ENCODE results near the gene PKNOX1.

The PKNOX1 gene

GRCh38 chr21:43029785-43030184, 55.4 kb downstream of the PKNOX1 start:
- Histone ChIP-seq H3K4me2 (ENCODE audit: low read depth, low read length, poor library complexity, severe bottlenecking) (no peak overlapping the region), H3F3A (ENCODE audit: low read depth) (no peaks in the 10 kb centered on the region), H3K4me3 (ENCODE audit: low read length, poor library complexity, severe bottlenecking) (no peak overlapping the region), H3K27me3 (ENCODE audit: insufficient read depth, low read length, poor library complexity, severe bottlenecking) (no peaks in the 10 kb centered on the region), H2AFZ (ENCODE audit: low read length) (no peak overlapping the region), H3K36me3 (ENCODE audit: insufficient read depth, low read length) (peaks cover 59% of the 10 kb centered on the region; the same call in 1 of the 2 replicates), H3K9me2 (replicated peaks; ENCODE audit: low read depth, low read length) (no peaks in the 10 kb centered on the region), H3K4me1 (ENCODE audit: insufficient read depth, low read length, poor library complexity, severe bottlenecking) (no peaks in the 10 kb centered on the region), H3K79me2 (ENCODE audit: insufficient read depth, low read length) (no peaks in the 10 kb centered on the region), H3K9me3 (ENCODE audit: insufficient read depth, low read depth, low read length) (no peaks in the 10 kb centered on the region), H3K9ac (ENCODE audit: low read depth, low read length, poor library complexity, severe bottlenecking) (no peak overlapping the region), H4K20me1 (ENCODE audit: insufficient read depth, low read length, poor library complexity, severe bottlenecking) (no peaks in the 10 kb centered on the region)
- TF ChIP-seq EZH2phosphoT487 (IDR thresholded peaks at IDR 0.05; ENCODE audit: borderline replicate concordance) (no peak), CTCF (conservative IDR thresholded peaks at IDR 0.05; ENCODE audit: low read length) (no peak)

DNA sequence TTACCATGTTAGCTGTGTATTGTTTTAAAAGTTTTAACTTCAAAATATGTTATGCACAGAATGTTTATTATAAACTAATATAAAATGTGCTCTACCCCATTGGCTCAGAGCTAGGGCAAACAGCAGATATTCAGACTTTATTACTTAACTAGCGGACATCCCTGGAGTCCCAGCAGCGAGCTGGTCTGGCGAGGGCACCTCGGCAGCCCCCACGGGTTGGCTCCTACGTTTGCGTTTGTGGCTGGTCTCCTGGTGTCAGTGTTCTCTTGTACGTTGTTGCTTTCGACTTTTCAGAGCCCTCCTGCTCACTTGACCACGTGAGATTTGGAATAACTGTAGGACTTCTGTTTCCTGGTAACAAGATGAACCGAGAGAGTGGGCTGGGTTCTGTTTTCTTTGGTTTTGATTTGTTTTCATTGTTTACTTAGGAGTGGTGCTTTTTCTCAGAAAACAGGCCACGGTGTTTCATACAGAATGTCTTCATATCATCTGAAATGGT, 56.8 kb downstream of the PKNOX1 start:
- Histone ChIP-seq H4K20me1 (ENCODE audit: insufficient read depth, low read length, poor library complexity, severe bottlenecking) (no peaks in the 10 kb centered on the region), H3K4me1 (ENCODE audit: insufficient read depth, low read length, poor library complexity, severe bottlenecking) (no peaks in the 10 kb centered on the region), H3K9me3 (ENCODE audit: insufficient read depth, low read depth, low read length) (no peaks in the 10 kb centered on the region), H3K27me3 (ENCODE audit: insufficient read depth, low read length, poor library complexity, severe bottlenecking) (no peaks in the 10 kb centered on the region), H3K9ac (ENCODE audit: low read depth, low read length, poor library complexity, severe bottlenecking) (no peak overlapping the region), H3K4me2 (ENCODE audit: low read depth, low read length, poor library complexity, severe bottlenecking) (no peak overlapping the region), H3K4me3 (ENCODE audit: low read length, poor library complexity, severe bottlenecking) (no peak overlapping the region), H3K79me2 (ENCODE audit: insufficient read depth, low read length) (no peaks in the 10 kb centered on the region), H2AFZ (ENCODE audit: low read length) (no peak overlapping the region), H3F3A (ENCODE audit: low read depth) (no peaks in the 10 kb centered on the region), H3K9me2 (replicated peaks; ENCODE audit: low read depth, low read length) (no peaks in the 10 kb centered on the region), H3K36me3 (ENCODE audit: insufficient read depth, low read length) (peaks cover 53% of the 10 kb centered on the region; the same call in 1 of the 2 replicates)
- TF ChIP-seq CTCF (conservative IDR thresholded peaks at IDR 0.05; ENCODE audit: low read length) (no peak), EZH2phosphoT487 (IDR thresholded peaks at IDR 0.05; ENCODE audit: borderline replicate concordance) (no peak)

DNA sequence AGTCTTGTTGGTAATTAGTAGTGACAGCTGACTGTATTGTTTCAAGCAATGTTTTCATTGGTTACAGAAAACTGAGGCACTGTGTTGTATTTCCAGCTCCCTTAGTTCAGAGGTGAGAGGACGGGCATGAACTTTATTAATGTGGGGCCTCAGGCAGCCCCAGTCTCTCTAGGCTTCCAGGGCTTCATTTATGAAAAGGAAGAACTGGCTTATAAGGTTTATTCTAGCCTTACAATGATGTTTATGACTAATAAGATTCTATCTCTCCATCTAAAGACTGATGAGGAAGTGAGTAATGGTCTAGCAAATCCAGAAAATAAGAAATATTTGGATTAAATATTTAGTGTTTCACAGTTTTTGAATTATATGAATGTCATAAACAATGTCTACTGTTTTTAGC, 59.7 kb downstream of the PKNOX1 start:
- Histone ChIP-seq H3K79me2 (ENCODE audit: insufficient read depth, low read length) (no peaks in the 10 kb centered on the region), H3K27me3 (ENCODE audit: insufficient read depth, low read length, poor library complexity, severe bottlenecking) (no peaks in the 10 kb centered on the region), H4K20me1 (ENCODE audit: insufficient read depth, low read length, poor library complexity, severe bottlenecking) (no peaks in the 10 kb centered on the region), H3F3A (ENCODE audit: low read depth) (no peaks in the 10 kb centered on the region), H3K4me2 (ENCODE audit: low read depth, low read length, poor library complexity, severe bottlenecking) (no peak overlapping the region), H3K9me3 (ENCODE audit: insufficient read depth, low read depth, low read length) (no peaks in the 10 kb centered on the region), H2AFZ (ENCODE audit: low read length) (no peak overlapping the region), H3K36me3 (ENCODE audit: insufficient read depth, low read length) (peaks cover 34% of the 10 kb centered on the region; the same call in 1 of the 2 replicates), H3K4me1 (ENCODE audit: insufficient read depth, low read length, poor library complexity, severe bottlenecking) (no peaks in the 10 kb centered on the region), H3K9ac (ENCODE audit: low read depth, low read length, poor library complexity, severe bottlenecking) (no peak overlapping the region), H3K4me3 (ENCODE audit: low read length, poor library complexity, severe bottlenecking) (no peak overlapping the region), H3K9me2 (replicated peaks; ENCODE audit: low read depth, low read length) (no peaks in the 10 kb centered on the region)
- TF ChIP-seq EZH2phosphoT487 (IDR thresholded peaks at IDR 0.05; ENCODE audit: borderline replicate concordance), result no peak
- TF ChIP-seq CTCF (conservative IDR thresholded peaks at IDR 0.05; ENCODE audit: low read length), result no peak
